HUES64 (cell line): ENCODE data around the gene DNAJB12.
A peak's percentile ranks its signal among the peaks of the same experiment; 100 is the strongest.
"Not testable (repeated sequence)": the region's sequence is repeated elsewhere in the genome, so short reads cannot be mapped to it uniquely, and the experiment has no call there.

ENCODE experiments used
- H3K27ac ChIP-seq: 2 replicates; pipeline ENCODE4 v1.7.0; 2013; ENCODE audit warnings: low read depth, low read length, inconsistent platforms
- H3K27me3 ChIP-seq: 2 replicates; pipeline ENCODE4 v1.6.1; 2013; ENCODE audit warnings: mild to moderate bottlenecking, low read length; ENCODE audit not compliant: insufficient read depth
- H3K36me3 ChIP-seq: 2 replicates; pipeline ENCODE4 v1.6.1; 2013; ENCODE audit warnings: mild to moderate bottlenecking, low read length; ENCODE audit not compliant: insufficient read depth
- H3K4me1 ChIP-seq: 2 replicates; pipeline ENCODE4 v1.6.1; 2013; ENCODE audit warnings: mild to moderate bottlenecking, low read length, moderate library complexity; ENCODE audit not compliant: insufficient read depth
- H3K4me3 ChIP-seq: 2 replicates; pipeline ENCODE4 v1.5.1; 2013; ENCODE audit warnings: mild to moderate bottlenecking, low read length, moderate library complexity
- H3K9ac ChIP-seq: 2 replicates; pipeline ENCODE4 v1.6.1; 2013; ENCODE audit warnings: mild to moderate bottlenecking, low read depth, low read length
- H3K9me3 ChIP-seq: 2 replicates; pipeline ENCODE4 v1.6.1; 2013; ENCODE audit warnings: low read depth, low read length; ENCODE audit not compliant: insufficient read depth
- WGBS: fragments of 150-250, 120-280 bp; methylation state at CpG from one replicate; pipeline ENCODE4 v1.1.7; 2013; ENCODE audit warnings: missing lambda C conversion rate; 5-methylcytosine and 5-hydroxymethylcytosine counted together

Gene DNAJB12

GRCh38 chr10:72297805-72298591 is 56.7 kb downstream of the DNAJB12 start:
- 7% methylated on average over 55 of the region's 55 CpGs for WGBS
- Histone ChIP-seq H3K27me3 (no peaks in the 10 kb centered on the region), H3K9ac (peak overlapping the region; percentile 78), H3K4me3 (peak overlapping the region; percentile 66), H3K9me3 (no peaks in the 10 kb centered on the region), H3K4me1 (peaks cover 13% of the 10 kb centered on the region; the same call in 1 of the 2 replicates), H3K27ac (peak overlapping the region; percentile 70), H3K36me3 (no peaks in the 10 kb centered on the region)

- Histone ChIP-seq H3K9me3 (no peaks in the 10 kb centered on the region), H3K4me3 (peak overlapping the region; percentile 66), H3K36me3 (no peaks in the 10 kb centered on the region), H3K27me3 (no peaks in the 10 kb centered on the region), H3K4me1 (peaks cover 13% of the 10 kb centered on the region; the same call in 1 of the 2 replicates), H3K9ac (peak overlapping the region; percentile 78), H3K27ac (peak overlapping the region; percentile 70)
- 10% methylated on average over 30 of the region's 30 CpGs for WGBS
Measured at GRCh38 chr10:72297281-72297804, 57.4 kb downstream of the DNAJB12 start.

- H3K36me3 ChIP-seq, H3K27ac ChIP-seq, H3K9me3 ChIP-seq, H3K27me3 ChIP-seq: not testable (repeated sequence)
- 66% methylated on average over 8 of the region's 19 CpGs for WGBS
- H3K9ac ChIP-seq: 0 out of 2 replicates have a peak overlapping the region, but pooled peaks have one; percentile 78
- peak overlapping the region; percentile 66 for H3K4me3 ChIP-seq
- H3K4me1 ChIP-seq: peaks cover 13% of the 10 kb centered on the region; the same call in 1 of the 2 replicates
Measured at GRCh38 chr10:72296829-72297280, 57.9 kb downstream of the DNAJB12 start.

- no peak overlapping the region for H3K27ac ChIP-seq
- no peaks in the 10 kb centered on the region for H3K9me3 ChIP-seq
- 81% methylated on average over 8 of the region's 8 CpGs for WGBS
- no peaks in the 10 kb centered on the region for H3K27me3 ChIP-seq
- peaks cover 13% of the 10 kb centered on the region; the same call in 1 of the 2 replicates for H3K4me1 ChIP-seq
- H3K36me3 ChIP-seq: no peaks in the 10 kb centered on the region
- no peak overlapping the region for H3K9ac ChIP-seq
- no peak overlapping the region for H3K4me3 ChIP-seq
Measured at GRCh38 chr10:72295330-72295910, 59.3 kb downstream of the DNAJB12 start.

- Histone ChIP-seq H3K36me3 (no peaks in the 10 kb centered on the region), H3K9ac (no peak overlapping the region), H3K4me3 (no peak overlapping the region), H3K27ac (no peak overlapping the region), H3K9me3 (no peaks in the 10 kb centered on the region), H3K27me3 (no peaks in the 10 kb centered on the region), H3K4me1 (0 out of 2 replicates have a peak, but pooled peaks cover 8% of the 10 kb centered on the region)
- 92% methylated on average over 6 of the region's 6 CpGs for WGBS
Measured at GRCh38 chr10:72292223-72292691, 62.5 kb downstream of the DNAJB12 start.

GRCh38 chr10:72291019-72291532 is 63.6 kb downstream of the DNAJB12 start:
- Histone ChIP-seq H3K9me3 (no peaks in the 10 kb centered on the region), H3K36me3 (no peaks in the 10 kb centered on the region), H3K27me3 (no peaks in the 10 kb centered on the region), H3K4me1 (0 out of 2 replicates have a peak, but pooled peaks cover 7% of the 10 kb centered on the region), H3K4me3 (no peak overlapping the region), H3K9ac (no peak overlapping the region), H3K27ac (no peak overlapping the region)
- WGBS: 88% methylated on average over 4 of the region's 4 CpGs

- no peak overlapping the region for H3K4me3 ChIP-seq
- 84% methylated on average over 14 of the region's 14 CpGs for WGBS
Measured at GRCh38 chr10:72285972-72286521, 68.7 kb downstream of the DNAJB12 start.

GRCh38 chr10:72283131-72283530 is 71.6 kb downstream of the DNAJB12 start:
- no peak overlapping the region for H3K4me3 ChIP-seq
- no peak overlapping the region for H3K9ac ChIP-seq
- H3K27ac ChIP-seq: no peak overlapping the region
- H3K36me3 ChIP-seq: no peaks in the 10 kb centered on the region
- 96% methylated on average over 2 of the region's 3 CpGs for WGBS
- no peaks in the 10 kb centered on the region for H3K4me1 ChIP-seq
- H3K9me3 ChIP-seq: no peaks in the 10 kb centered on the region
- H3K27me3 ChIP-seq: no peaks in the 10 kb centered on the region

More at GRCh38 chr10:72285972-72286521, 68.7 kb downstream of the DNAJB12 start:
- H3K9ac ChIP-seq: no peak overlapping the region
- H3K9me3 ChIP-seq: no peaks in the 10 kb centered on the region
- H3K36me3 ChIP-seq: no peaks in the 10 kb centered on the region
- H3K4me1 ChIP-seq: no peaks in the 10 kb centered on the region
- no peak overlapping the region for H3K27ac ChIP-seq
- no peaks in the 10 kb centered on the region for H3K27me3 ChIP-seq
